HepG2 (cell line): ENCODE measurements around the gene PTPRU.

ENCODE experiments used
- BCL3 ChIP-seq: sonication (generic); formaldehyde crosslinking; IDR thresholded peaks from 2 replicates; pipeline ENCODE4 v1.5.1; 2020; ENCODE audit warnings: mild to moderate bottlenecking, missing genetic modification reagents, moderate library complexity
- FOSL2 ChIP-seq: sonication (generic); formaldehyde crosslinking; IDR thresholded peaks from 2 replicates; pipeline ENCODE4 v1.4.0; 2020; ENCODE audit warnings: missing genetic modification reagents
- GTF3A ChIP-seq: sonication (generic); formaldehyde crosslinking; conservative IDR thresholded peaks from 2 replicates; pipeline ENCODE4 v1.4.0; 2020; ENCODE audit warnings: mild to moderate bottlenecking, missing genetic modification reagents
- HES4 ChIP-seq: sonication (generic); formaldehyde crosslinking; IDR thresholded peaks from 2 replicates; pipeline ENCODE4 v1.9.0; 2021; ENCODE audit warnings: mild to moderate bottlenecking, missing genetic modification reagents, borderline replicate concordance
- NFIC ChIP-seq: IDR thresholded peaks from 2 replicates; pipeline ENCODE4 v1.6.1; 2012; ENCODE audit warnings: mild to moderate bottlenecking, low read length, inconsistent platforms
- PITX1 ChIP-seq: sonication (generic); formaldehyde crosslinking; IDR thresholded peaks from 2 replicates; pipeline ENCODE4 v1.5.1; 2020; ENCODE audit warnings: mild to moderate bottlenecking, missing genetic modification reagents
- POLR2A ChIP-seq, 2 experiments: IDR thresholded peaks; 2 replicates each; pipeline ENCODE4 v1.6.1; 2011; ENCODE audit warnings: low read depth in 2 of 2, low read length in 2 of 2, mild to moderate bottlenecking in 1 of 2, moderate library complexity in 1 of 2; ENCODE audit not compliant: insufficient read depth in 1 of 2
- SP140L ChIP-seq: sonication (generic); formaldehyde crosslinking; IDR thresholded peaks from 2 replicates; pipeline ENCODE4 v1.4.0; 2020; ENCODE audit warnings: missing genetic modification reagents, borderline replicate concordance
- ZFP36L1 ChIP-seq: sonication (generic); formaldehyde crosslinking; IDR thresholded peaks from 2 replicates; pipeline ENCODE4 v1.8.0; 2022; ENCODE audit warnings: mild to moderate bottlenecking, missing genetic modification reagents, moderate library complexity
- ZNF354B ChIP-seq: sonication (generic); formaldehyde crosslinking; IDR thresholded peaks from 2 replicates; pipeline ENCODE4 v1.8.0; 2022; ENCODE audit warnings: mild to moderate bottlenecking, missing genetic modification reagents
- ZNF496 ChIP-seq: sonication (generic); formaldehyde crosslinking; IDR thresholded peaks from 2 replicates; pipeline ENCODE4 v1.8.1; 2023; ENCODE audit warnings: mild to moderate bottlenecking, moderate library complexity, missing genetic modification reagents; ENCODE audit not compliant: insufficient replicate concordance
- ZNF558 ChIP-seq: sonication (generic); formaldehyde crosslinking; IDR thresholded peaks from 2 replicates; pipeline ENCODE4 v1.9.0; 2022; ENCODE audit warnings: mild to moderate bottlenecking, missing genetic modification reagents, borderline replicate concordance
- TF ChIP-seq, protein P1 (sequence below): sonication (generic); formaldehyde crosslinking; IDR thresholded peaks from 2 replicates; pipeline ENCODE4 v1.5.0; 2020; ENCODE audit warnings: mild to moderate bottlenecking, missing genetic modification reagents, moderate library complexity

DNA sequence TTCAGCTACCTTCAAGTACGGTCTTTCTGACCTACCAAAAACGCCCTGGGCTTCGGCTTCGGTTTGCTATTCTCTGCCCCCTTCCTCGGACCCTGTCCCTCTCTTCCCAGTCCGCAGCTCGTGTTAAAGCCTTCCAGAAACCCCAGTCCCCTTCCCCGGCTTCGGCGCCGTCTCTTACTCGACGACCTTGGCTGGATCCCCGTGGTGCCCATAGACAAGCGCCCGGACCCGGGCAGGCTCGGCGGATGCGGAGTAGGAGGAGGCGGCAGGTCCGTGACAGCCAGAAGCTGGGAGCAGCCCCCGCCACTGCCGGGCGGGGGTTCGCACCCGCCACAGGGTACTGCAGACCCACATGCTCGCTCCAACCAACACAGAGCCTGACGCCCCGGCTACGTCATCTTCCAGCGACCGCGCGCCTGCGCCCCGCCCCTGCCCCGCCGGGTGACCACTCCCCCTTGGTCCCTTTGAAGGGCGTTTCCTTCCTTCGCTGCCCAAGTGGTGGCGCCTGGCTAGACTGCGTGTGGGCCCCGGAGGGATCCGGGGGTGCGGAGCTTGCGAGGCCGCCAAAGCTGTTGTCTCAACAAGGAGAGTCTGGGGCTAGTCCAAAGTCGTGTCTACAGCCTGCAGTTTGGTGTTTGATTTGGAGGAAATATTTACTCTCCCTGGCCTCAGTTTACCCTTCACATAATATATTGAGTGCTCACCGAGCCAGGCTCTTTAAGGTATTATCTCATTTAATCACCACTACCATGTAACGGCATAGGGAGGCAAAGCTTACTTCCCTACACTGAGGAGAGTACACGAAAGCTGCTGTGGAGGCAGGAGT is 5.6 kb upstream of the PTPRU start, which contains the start of gene MECR:
- TF ChIP-seq HES4 (CRISPR knock-in tag) (peak; percentile 54; the same call in 1 of the 2 replicates), ZNF496 (CRISPR knock-in tag) (no peak), SP140L (CRISPR knock-in tag) (no peak), NFIC (no peak), ZFP36L1 (no peak), POLR2A (IDR thresholded peaks at IDR 0.05; ENCODE audit: insufficient read depth in 1 of 2, low read depth in 2 of 2, low read length in 2 of 2) (peak in 1 of 2 experiments; percentile 82; a peak in 2 of 4 replicates), GTF3A (CRISPR knock-in tag) (no peak), FOSL2 (CRISPR knock-in tag) (no peak; the same call in 1 of the 2 replicates), PITX1 (CRISPR knock-in tag) (peak; percentile 58; the same call in 1 of the 2 replicates), ZNF558 (no peak), ZNF354B (CRISPR knock-in tag) (no peak), BCL3 (0 out of 2 replicates have a peak, but pooled peaks have one; percentile 37)
- TF ChIP-seq, protein P1, sequence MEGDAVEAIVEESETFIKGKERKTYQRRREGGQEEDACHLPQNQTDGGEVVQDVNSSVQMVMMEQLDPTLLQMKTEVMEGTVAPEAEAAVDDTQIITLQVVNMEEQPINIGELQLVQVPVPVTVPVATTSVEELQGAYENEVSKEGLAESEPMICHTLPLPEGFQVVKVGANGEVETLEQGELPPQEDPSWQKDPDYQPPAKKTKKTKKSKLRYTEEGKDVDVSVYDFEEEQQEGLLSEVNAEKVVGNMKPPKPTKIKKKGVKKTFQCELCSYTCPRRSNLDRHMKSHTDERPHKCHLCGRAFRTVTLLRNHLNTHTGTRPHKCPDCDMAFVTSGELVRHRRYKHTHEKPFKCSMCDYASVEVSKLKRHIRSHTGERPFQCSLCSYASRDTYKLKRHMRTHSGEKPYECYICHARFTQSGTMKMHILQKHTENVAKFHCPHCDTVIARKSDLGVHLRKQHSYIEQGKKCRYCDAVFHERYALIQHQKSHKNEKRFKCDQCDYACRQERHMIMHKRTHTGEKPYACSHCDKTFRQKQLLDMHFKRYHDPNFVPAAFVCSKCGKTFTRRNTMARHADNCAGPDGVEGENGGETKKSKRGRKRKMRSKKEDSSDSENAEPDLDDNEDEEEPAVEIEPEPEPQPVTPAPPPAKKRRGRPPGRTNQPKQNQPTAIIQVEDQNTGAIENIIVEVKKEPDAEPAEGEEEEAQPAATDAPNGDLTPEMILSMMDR = peak; percentile 75
